Right lobe of liver (tissue), 6 donors: ENCODE results near the gene EMILIN2. TPM values are rescaled to one million over a fixed set of nuclear protein-coding genes. Genes with fewer than 3 reads are reported as not detected.

Experiments used
- ATAC-seq, 4 donors: fragments of 200-7000 bp; cut with Tn5 transposase; one replicate each; pipeline ENCODE4 v1.9.1; 2020; ENCODE audit warnings: mild to moderate bottlenecking in 4 of 4, moderate library complexity in 4 of 4
- DNase-seq, 3 donors: peaks; one replicate each; pipeline ENCODE4 v3.0.0-alpha.2; 2020
- H3K27ac ChIP-seq, 3 donors: fragments of 200-600 bp; one replicate each; pipeline ENCODE4 v1.8.0; 2022
- H3K27me3 ChIP-seq, 2 donors: fragments of 200-600 bp; one replicate each; pipeline ENCODE4 v1.8.0; 2022
- H3K36me3 ChIP-seq, 4 donors: fragments of 200-600 bp; sonication (generic) in 1 of 4; one replicate each; pipeline versions ENCODE4 v1.5.1 to v1.8.0; 2017 to 2022; ENCODE audit warnings: control low read depth in 1 of 4
- H3K4me1 ChIP-seq, 4 donors: fragments of 200-600 bp; sonication (generic) in 1 of 4; one replicate each; pipeline versions ENCODE4 v1.5.1 to v1.8.0; 2017 to 2022; ENCODE audit warnings: control low read depth in 1 of 4
- H3K4me3 ChIP-seq, 3 donors: fragments of 200-600 bp; one replicate each; pipeline ENCODE4 v1.8.0; 2022
- H3K9me3 ChIP-seq, 4 donors: fragments of 200-600 bp; sonication (generic) in 1 of 4; one replicate each; pipeline versions ENCODE4 v1.5.1 to v1.8.0; 2017 to 2022; ENCODE audit warnings: control low read depth in 1 of 4
- CTCF ChIP-seq, 4 donors: fragments of 200-600 bp in 3 of 4; fragments of 450-650 bp in 1 of 4; IDR thresholded peaks; one replicate each; pipeline versions ENCODE4 v1.5.1 to v1.8.0; 2016 to 2022; ENCODE audit warnings: antibody characterized with exemption in 4 of 4, mild to moderate bottlenecking in 2 of 4
- POLR2A ChIP-seq: fragments of 450-650 bp; IDR thresholded peaks from one replicate; pipeline ENCODE4 v1.6.1; 2017; ENCODE audit warnings: antibody characterized with exemption, mild to moderate bottlenecking
- WGBS: methylation state at CpG from one replicate; pipeline ENCODE4 v1.1.6; 2018; ENCODE audit warnings: low coverage, low lambda C conversion rate; ENCODE audit not compliant: insufficient coverage; ENCODE audit errors: missing lambda C conversion rate; 5-methylcytosine and 5-hydroxymethylcytosine counted together
- intact Hi-C, 2 donors: fragments of 100-400 bp; cut with DNase I; formaldehyde crosslinking; loops; one replicate each; pipeline versions ENCODE4 v1.11.2 to v1.14.1; 2022
- total RNA-seq, 6 experiments: library from RNA; depleted of rRNA in 2 of 6; stranded (reverse); fragments of >200 nt in 2 of 6; fragmentation: NEBNext Ultra II Directional in 3 of 6; extraction: Animal tissue kit (Norgen Biotek cat#: 25700) in 3 of 6; gene quantifications; one replicate each; pipeline versions ENCODE4 v1.1.0 to v1.2.4, GENCODE V29; 2016 to 2023
- donor health status: DM: no; HTN: yes; CAD: no.
- donor health status: DM: no; HTN: no; CAD: no.
- donor health status: DM: no; HTN: no; CAD: no.
- donor health status: DM: no; HTN: yes; CAD: no.
- donor health status: DM: no; HTN: yes; CAD: no.

EMILIN2 gene
- total RNA-seq, 6 experiments from 2014 or later: 0.99 to 4.4 (median 2.3) TPM

- DNase-seq: no peak
- intact Hi-C loops: no loop called here
- TF ChIP-seq CTCF (IDR thresholded peaks at IDR 0.05) (no peak), POLR2A (no peak)
- no peaks in the 10 kb centered on the region for H3K9me3 ChIP-seq
- H3K36me3 ChIP-seq: no peaks in the 10 kb centered on the region
- H3K4me1 ChIP-seq: no peaks in the 10 kb centered on the region
- ATAC-seq: no peak
- H3K27ac ChIP-seq: no peak overlapping the region
- H3K27me3 ChIP-seq: no peaks in the 10 kb centered on the region
- H3K4me3 ChIP-seq: no peak overlapping the region
- 100% methylated on average over 1 of the region's 1 CpG for WGBS
Observed at GRCh38 chr18:2811416-2811815, 35.4 kb upstream of the EMILIN2 start.

DNA sequence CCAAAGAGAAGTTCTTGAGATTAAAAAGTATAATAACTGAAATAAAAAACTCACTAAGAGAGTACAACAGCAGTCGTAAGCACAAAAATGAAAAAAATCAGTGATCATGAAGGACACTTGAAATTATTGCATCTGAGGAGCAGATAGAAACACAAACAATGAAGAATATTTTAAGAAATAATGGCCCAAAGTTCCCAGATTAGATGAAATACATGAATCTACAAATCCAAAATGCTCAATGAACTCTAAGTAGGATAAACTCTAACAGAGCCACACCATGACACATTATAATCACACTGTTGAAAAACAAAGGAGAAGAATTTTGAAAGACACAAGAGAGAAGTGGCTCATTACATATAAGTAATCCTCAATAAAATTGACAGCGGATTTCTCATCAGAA lies 31.9 kb upstream of the EMILIN2 start:
- H3K9me3 ChIP-seq: no peaks in the 10 kb centered on the region
- H3K27me3 ChIP-seq: no peaks in the 10 kb centered on the region
- ATAC-seq (no peak), DNase-seq (no peak)
- no peaks in the 10 kb centered on the region for H3K36me3 ChIP-seq
- no peaks in the 10 kb centered on the region for H3K4me1 ChIP-seq
- no peak for TF ChIP-seq CTCF (IDR thresholded peaks at IDR 0.05)
- TF ChIP-seq POLR2A: no peak
- no peak overlapping the region for H3K27ac ChIP-seq
- intact Hi-C loops: no loop called here
- 88% methylated on average over 2 of the region's 2 CpGs for WGBS
- H3K4me3 ChIP-seq: no peak overlapping the region

- Histone ChIP-seq H3K27me3 (no peaks in the 10 kb centered on the region), H3K9me3 (no peaks in the 10 kb centered on the region), H3K27ac (no peak overlapping the region), H3K36me3 (no peaks in the 10 kb centered on the region), H3K4me1 (no peaks in the 10 kb centered on the region), H3K4me3 (no peak overlapping the region)
- no peak for ATAC-seq
- DNase-seq: no peak
- TF ChIP-seq POLR2A (no peak), CTCF (IDR thresholded peaks at IDR 0.05) (no peak)
- intact Hi-C loops: no loop called here
Observed at GRCh38 chr18:2818281-2818680, 28.5 kb upstream of the EMILIN2 start.

DNA sequence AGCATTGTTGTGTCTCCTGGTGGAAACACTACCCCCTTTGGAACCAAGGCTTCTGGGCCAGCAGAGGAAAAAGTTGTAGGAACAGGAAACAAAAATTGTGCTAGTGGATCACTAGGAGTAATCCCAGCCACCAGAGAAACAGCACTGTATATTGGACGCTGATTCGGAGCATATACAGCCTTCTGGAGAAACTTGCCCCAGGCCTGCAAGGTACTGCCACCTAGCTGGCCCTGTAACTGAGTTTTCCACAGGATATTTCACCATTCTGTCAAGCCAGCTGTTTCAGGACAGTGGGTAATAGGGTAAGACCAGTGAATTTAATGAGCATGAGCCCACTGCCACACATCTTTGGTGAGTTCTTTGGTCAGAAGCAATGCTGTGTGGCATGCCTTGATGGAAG lies 25.1 kb upstream of the EMILIN2 start:
- no CpG with 5 or more reads among the region's 2 CpGs for WGBS
- intact Hi-C loops: no loop called here
- no peaks in the 10 kb centered on the region for H3K9me3 ChIP-seq
- H3K27ac ChIP-seq: no peak overlapping the region
- TF ChIP-seq POLR2A: no peak
- no peak for TF ChIP-seq CTCF (IDR thresholded peaks at IDR 0.05)
- no peaks in the 10 kb centered on the region for H3K4me1 ChIP-seq
- no peak for DNase-seq
- H3K27me3 ChIP-seq: no peaks in the 10 kb centered on the region
- H3K36me3 ChIP-seq: no peaks in the 10 kb centered on the region
- no peak overlapping the region for H3K4me3 ChIP-seq
- no peak for ATAC-seq

GRCh38 chr18:2822213-2822921 lies 24.4 kb upstream of the EMILIN2 start:
- Histone ChIP-seq H3K27ac (no peak overlapping the region), H3K9me3 (no peaks in the 10 kb centered on the region), H3K27me3 (no peaks in the 10 kb centered on the region), H3K4me3 (no peak overlapping the region), H3K36me3 (no peaks in the 10 kb centered on the region), H3K4me1 (no peaks in the 10 kb centered on the region)
- intact Hi-C loops: no loop called here
- ATAC-seq: no peak
- TF ChIP-seq CTCF (IDR thresholded peaks at IDR 0.05) (no peak), POLR2A (no peak)
- 86% methylated on average over 5 of the region's 6 CpGs for WGBS
- no peak for DNase-seq
